Ascending aorta (tissue), 2 donors: Measurements from ENCODE around the gene PTPRG. TPM values are rescaled to one million over a fixed set of nuclear protein-coding genes. Genes with fewer than 3 reads are reported as not detected.
A peak's percentile ranks its signal among the peaks of the same experiment; 100 is the strongest.

Source experiments
- DNase-seq, 2 donors: peaks; one replicate each; pipeline ENCODE4 v3.0.0-alpha.2; 2019; ENCODE audit warnings: low spot score in 2 of 2
- H3K27ac ChIP-seq, 2 donors: fragments of 200-600 bp; sonication (generic); one replicate each; pipeline ENCODE4 v1.5.1; 2016 to 2017; ENCODE audit warnings: mild to moderate bottlenecking in 1 of 2
- H3K27me3 ChIP-seq: fragments of 200-600 bp; sonication (generic); one replicate; pipeline ENCODE4 v1.5.1; 2017
- H3K36me3 ChIP-seq, 2 donors: fragments of 200-600 bp; sonication (generic); one replicate each; pipeline ENCODE4 v1.5.1; 2016
- H3K4me1 ChIP-seq, 2 donors: fragments of 200-600 bp; sonication (generic); one replicate each; pipeline ENCODE4 v1.5.1; 2016 to 2017; ENCODE audit warnings: mild to moderate bottlenecking in 1 of 2
- H3K4me3 ChIP-seq, 2 donors: fragments of 200-600 bp; sonication (generic); one replicate each; pipeline ENCODE4 v1.5.1; 2016 to 2017; ENCODE audit warnings: mild to moderate bottlenecking in 1 of 2
- H3K9me3 ChIP-seq, 2 donors: fragments of 200-600 bp; sonication (generic); one replicate each; pipeline ENCODE4 v1.5.1; 2016
- intact Hi-C: fragments of 100-400 bp; cut with DNase I; formaldehyde crosslinking; loops from one replicate; pipeline ENCODE4 v1.15.1; 2023
- total RNA-seq: library from RNA; depleted of rRNA; stranded (reverse); fragments of >200 nt; gene quantifications from one replicate; pipeline ENCODE4 v1.1.0, GENCODE V29; 2016
- TF ChIP-seq, protein P1 (sequence below), 3 experiments: fragments of 200-600 bp in 2 of 3; fragments of 450-650 bp in 1 of 3; sonication (generic) in 2 of 3; IDR thresholded peaks; one replicate each; pipeline ENCODE4 v1.5.1; 2016 to 2019; ENCODE audit warnings: antibody characterized with exemption in 3 of 3, mild to moderate bottlenecking in 1 of 3, moderate library complexity in 1 of 3

The PTPRG gene
- total RNA-seq, 1 donor from 2014 or later, result 129 TPM

DNA sequence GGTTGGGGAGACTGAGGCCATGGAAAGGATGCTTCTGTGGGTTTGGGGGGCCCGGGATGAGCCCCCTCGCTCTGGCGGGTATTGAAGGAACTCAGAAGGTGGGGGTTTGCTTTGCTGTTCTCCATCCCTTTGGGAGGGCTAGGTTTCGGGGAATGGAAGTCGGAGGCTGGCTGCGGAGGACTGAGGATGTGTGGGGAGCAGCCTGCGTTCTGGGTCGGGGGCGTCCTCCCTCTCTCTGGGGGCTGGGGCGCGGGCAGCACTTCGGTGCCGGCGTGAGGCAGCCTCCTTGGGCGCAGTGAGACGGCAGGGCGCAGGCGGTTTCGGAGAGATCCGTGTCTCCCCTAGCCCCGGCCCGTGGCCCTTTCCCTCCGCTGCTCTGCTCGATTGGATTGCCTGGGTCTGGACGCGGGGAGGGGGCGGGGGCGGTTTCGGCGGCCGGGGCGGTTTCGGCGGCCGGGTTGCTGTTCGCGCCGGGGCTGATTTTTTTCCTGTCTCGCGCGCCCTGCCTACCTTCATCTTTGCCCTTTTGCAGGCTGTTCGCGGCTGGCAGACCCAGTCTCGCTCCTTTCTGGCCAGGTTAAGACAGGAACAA is 1.4 kb downstream of the PTPRG start:
- TF ChIP-seq, protein P1, sequence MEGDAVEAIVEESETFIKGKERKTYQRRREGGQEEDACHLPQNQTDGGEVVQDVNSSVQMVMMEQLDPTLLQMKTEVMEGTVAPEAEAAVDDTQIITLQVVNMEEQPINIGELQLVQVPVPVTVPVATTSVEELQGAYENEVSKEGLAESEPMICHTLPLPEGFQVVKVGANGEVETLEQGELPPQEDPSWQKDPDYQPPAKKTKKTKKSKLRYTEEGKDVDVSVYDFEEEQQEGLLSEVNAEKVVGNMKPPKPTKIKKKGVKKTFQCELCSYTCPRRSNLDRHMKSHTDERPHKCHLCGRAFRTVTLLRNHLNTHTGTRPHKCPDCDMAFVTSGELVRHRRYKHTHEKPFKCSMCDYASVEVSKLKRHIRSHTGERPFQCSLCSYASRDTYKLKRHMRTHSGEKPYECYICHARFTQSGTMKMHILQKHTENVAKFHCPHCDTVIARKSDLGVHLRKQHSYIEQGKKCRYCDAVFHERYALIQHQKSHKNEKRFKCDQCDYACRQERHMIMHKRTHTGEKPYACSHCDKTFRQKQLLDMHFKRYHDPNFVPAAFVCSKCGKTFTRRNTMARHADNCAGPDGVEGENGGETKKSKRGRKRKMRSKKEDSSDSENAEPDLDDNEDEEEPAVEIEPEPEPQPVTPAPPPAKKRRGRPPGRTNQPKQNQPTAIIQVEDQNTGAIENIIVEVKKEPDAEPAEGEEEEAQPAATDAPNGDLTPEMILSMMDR (IDR thresholded peaks at IDR 0.05), result no peak
- H3K36me3 ChIP-seq, result no peaks in the 10 kb centered on the region
- peak overlapping the region; percentile 96 to 99 for H3K27ac ChIP-seq
- no peaks in the 10 kb centered on the region for H3K9me3 ChIP-seq
- no peaks in the 10 kb centered on the region for H3K27me3 ChIP-seq
- peak overlapping the region; percentile 98 to 99 for H3K4me3 ChIP-seq
- DNase-seq, result peak in 1 of 2 donors; percentile 65
- intact Hi-C loops, result loop anchor here (2.0 to 5.0 kb wide), 7 partner anchors 259 to 598 kb away; partner anchors contain the start of gene FHIT
- H3K4me1 ChIP-seq, result peaks cover 0 to 12% of the 10 kb centered on the region in 2 donors

DNA sequence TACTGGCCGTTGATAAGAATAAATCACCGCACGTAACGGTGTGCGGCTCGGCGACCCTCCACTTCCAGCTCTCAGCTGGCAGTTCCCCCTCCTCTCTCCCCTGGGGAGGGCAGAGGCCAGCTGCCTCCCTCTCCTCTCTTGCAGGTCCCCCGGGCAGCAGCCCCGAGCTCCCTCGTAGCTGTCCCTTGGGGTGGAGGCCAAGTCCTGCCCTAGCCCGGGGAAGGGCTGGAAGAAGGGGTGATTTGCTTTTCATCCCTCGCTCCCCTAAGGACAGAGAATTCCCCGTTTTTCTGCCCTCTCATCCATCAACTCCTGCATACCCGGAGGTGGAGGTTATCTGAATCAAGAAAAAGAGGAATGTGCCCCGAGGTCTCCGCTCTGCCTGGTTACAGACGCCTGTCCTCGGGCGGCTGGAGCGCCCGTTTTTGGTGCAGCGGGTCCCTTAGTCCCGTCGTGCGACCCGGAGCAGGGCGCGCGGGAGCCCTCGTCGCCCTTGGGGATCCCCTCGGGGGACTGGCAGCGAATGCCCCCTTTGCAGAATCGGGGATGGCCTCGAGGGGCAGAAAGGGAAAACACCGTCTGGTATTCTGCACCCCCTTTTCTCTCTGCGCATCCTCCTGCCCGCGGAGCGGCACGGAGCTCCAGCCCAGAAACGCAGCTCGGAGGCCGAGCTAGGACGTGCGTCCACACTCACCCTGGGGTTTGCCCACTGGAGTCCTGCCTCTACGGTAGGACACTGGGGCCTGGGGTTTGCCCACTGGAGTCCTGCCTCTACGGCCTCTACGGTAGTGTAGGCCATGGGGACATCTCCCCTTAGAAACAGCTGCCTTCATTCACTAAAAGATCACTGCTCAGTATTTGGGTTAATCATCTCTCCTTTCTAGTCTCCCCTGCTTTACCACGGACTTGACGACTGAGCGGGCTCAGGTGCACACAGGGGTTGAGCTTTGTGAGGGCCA is 2.2 kb downstream of the PTPRG start:
- Histone ChIP-seq H3K27ac (peak overlapping the region; percentile 96 to 99), H3K4me1 (peaks cover 0 to 12% of the 10 kb centered on the region in 2 donors), H3K36me3 (no peaks in the 10 kb centered on the region), H3K4me3 (peak overlapping the region; percentile 98 to 99), H3K27me3 (no peaks in the 10 kb centered on the region), H3K9me3 (no peaks in the 10 kb centered on the region)
- intact Hi-C loops, result loop anchor here (1.0 to 5.0 kb wide), 9 partner anchors 259 to 625 kb away; partner anchors contain the start of gene FHIT
- DNase-seq, result no peak
- TF ChIP-seq, protein P1 (IDR thresholded peaks at IDR 0.05), result no peak

DNA sequence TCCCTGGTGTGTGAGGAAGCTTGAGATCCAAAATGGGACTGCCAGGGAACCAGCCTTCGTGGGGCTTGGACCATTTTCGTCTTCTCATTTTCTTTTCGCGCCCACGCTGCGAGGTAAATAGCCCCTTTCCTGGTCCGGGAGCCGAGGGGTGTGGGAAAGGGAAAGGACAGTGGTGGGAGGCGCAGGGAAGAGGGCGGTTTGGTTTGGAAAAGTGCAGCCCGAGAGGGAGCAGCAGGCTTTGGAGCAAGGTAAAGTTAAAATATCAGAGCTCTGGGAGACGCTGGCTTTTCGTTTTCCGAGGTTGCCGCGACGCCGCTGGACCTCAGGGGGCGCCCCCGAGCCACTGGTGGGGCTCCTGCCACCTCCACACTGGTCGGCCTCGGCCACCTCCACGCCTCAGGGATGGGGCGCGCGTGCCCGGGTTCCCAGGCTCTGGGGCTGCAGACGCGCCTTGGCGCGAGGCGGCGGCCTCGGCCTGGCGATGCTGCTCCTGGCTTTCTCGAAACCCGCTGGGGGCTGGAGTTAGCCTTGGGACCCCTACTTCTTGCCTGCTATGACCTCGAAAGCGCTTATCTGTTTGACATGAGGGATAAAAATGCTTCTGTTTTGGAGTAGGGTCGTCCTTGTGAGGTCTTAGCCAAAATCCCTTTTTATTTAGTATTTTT is 3.2 kb downstream of the PTPRG start:
- TF ChIP-seq, protein P1 (IDR thresholded peaks at IDR 0.05), result peak; percentile 82 to 94 (median 91)
- H3K9me3 ChIP-seq, result no peaks in the 10 kb centered on the region
- H3K4me3 ChIP-seq, result peak overlapping the region; percentile 98 to 99
- peak overlapping the region; percentile 96 to 99 for H3K27ac ChIP-seq
- DNase-seq, result peak in 1 of 2 donors; percentile 90
- intact Hi-C loops, result loop anchor here (1.0 to 5.0 kb wide), 7 partner anchors 258 to 624 kb away; partner anchors contain the start of gene FHIT
- no peaks in the 10 kb centered on the region for H3K27me3 ChIP-seq
- H3K36me3 ChIP-seq, result no peaks in the 10 kb centered on the region
- H3K4me1 ChIP-seq, result peaks cover 0 to 12% of the 10 kb centered on the region in 2 donors

DNA sequence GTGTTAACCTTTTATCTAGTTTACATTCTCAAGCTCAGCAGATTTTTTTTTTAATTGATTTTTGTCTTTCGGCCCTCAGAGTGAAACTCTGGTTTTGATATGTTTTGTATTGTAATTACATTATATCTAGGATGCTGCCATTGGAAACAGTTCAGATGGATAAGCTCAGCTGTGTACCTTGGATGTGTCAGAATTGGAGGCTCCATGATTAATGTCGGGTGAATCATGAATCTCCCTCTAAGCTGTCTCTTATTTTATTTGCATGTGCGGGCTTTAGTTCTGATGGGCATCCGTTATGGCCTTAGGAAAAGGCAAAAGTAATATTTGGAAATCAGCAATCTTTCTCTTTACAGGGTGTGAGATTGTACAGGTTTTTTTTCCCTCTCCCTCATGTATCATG is 4.2 kb downstream of the PTPRG start:
- H3K36me3 ChIP-seq, result no peaks in the 10 kb centered on the region
- H3K27me3 ChIP-seq, result no peaks in the 10 kb centered on the region
- intact Hi-C loops, result loop anchor here (2.0 kb wide), 1 partner anchor 359 kb away; no protein-coding TSS in a partner anchor
- no peak for DNase-seq
- H3K27ac ChIP-seq, result peak overlapping the region in 1 of 2 donors; percentile 96
- TF ChIP-seq, protein P1 (IDR thresholded peaks at IDR 0.05), result no peak
- peaks cover 0 to 17% of the 10 kb centered on the region in 2 donors for H3K4me1 ChIP-seq
- no peaks in the 10 kb centered on the region for H3K9me3 ChIP-seq
- no peak overlapping the region for H3K4me3 ChIP-seq

DNA sequence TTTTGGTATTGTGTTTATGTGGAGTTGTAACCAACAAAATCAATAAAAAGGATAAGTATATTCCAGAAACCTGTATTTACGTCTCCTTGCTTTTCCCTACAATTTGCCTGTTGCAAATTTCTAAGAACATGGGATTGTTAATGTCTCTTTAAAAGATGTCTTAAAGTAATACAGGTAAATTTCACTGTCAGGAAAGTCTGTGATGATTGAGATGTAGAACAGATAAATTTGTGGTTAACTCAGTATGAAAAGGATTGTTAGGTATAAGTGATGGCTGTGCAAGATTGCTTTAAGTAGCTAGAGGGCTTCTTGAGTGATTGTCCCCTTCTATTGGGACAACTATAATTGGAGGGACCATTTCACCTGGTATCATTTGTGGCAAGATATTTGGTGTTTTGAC is 6.8 kb downstream of the PTPRG start:
- Histone ChIP-seq H3K27me3 (no peaks in the 10 kb centered on the region), H3K27ac (no peak overlapping the region), H3K9me3 (no peaks in the 10 kb centered on the region), H3K4me1 (peaks cover 4 to 36% of the 10 kb centered on the region in 2 donors), H3K36me3 (no peaks in the 10 kb centered on the region), H3K4me3 (no peak overlapping the region)
- TF ChIP-seq, protein P1 (IDR thresholded peaks at IDR 0.05), result no peak
- intact Hi-C loops, result no loop called here
- DNase-seq, result no peak
